ENCODE results near the gene UVRAG. TPM values are rescaled to one million over a fixed set of nuclear protein-coding genes. Genes with fewer than 3 reads are reported as not detected.

UVRAG gene
- total RNA-seq, 1 donor from 2014 or later: 27.6 TPM

DNA sequence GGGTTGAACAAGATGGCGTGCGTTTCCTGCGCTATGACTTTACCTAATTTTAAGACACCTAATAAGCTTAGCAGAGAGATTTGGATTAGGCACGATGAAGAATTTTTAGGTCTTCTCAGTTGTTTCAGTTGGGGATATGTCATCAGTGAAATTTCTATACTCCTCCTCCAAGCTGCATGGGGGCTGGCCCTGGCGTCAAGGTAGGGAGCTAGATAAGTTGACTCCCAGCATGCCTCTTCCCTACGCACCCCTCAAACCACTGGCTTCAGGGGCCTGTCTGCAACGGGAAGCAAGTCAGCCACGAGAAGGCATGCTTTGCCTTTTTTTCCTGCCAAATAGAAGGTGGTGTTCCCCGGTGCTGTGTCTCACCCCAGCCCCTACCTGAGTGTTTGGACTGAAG lies 33.2 kb upstream of the UVRAG start:
- no peak overlapping the region for H3K4me3 Mint-ChIP-seq
- no peaks in the 10 kb centered on the region for H3K4me1 Mint-ChIP-seq
- TF ChIP-seq, protein P1, sequence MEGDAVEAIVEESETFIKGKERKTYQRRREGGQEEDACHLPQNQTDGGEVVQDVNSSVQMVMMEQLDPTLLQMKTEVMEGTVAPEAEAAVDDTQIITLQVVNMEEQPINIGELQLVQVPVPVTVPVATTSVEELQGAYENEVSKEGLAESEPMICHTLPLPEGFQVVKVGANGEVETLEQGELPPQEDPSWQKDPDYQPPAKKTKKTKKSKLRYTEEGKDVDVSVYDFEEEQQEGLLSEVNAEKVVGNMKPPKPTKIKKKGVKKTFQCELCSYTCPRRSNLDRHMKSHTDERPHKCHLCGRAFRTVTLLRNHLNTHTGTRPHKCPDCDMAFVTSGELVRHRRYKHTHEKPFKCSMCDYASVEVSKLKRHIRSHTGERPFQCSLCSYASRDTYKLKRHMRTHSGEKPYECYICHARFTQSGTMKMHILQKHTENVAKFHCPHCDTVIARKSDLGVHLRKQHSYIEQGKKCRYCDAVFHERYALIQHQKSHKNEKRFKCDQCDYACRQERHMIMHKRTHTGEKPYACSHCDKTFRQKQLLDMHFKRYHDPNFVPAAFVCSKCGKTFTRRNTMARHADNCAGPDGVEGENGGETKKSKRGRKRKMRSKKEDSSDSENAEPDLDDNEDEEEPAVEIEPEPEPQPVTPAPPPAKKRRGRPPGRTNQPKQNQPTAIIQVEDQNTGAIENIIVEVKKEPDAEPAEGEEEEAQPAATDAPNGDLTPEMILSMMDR (IDR thresholded peaks at IDR 0.05; ENCODE audit: unreplicated experiment): no peak
- no peaks in the 10 kb centered on the region for H3K36me3 Mint-ChIP-seq
- no peak for DNase-seq (ENCODE audit: low spot score in 2 of 2, unreplicated experiment in 2 of 2)
- no peaks in the 10 kb centered on the region for H3K9me3 Mint-ChIP-seq
- H3K27ac Mint-ChIP-seq: no peak overlapping the region
- H3K27me3 Mint-ChIP-seq (ENCODE audit: low read depth): no peaks in the 10 kb centered on the region

DNA sequence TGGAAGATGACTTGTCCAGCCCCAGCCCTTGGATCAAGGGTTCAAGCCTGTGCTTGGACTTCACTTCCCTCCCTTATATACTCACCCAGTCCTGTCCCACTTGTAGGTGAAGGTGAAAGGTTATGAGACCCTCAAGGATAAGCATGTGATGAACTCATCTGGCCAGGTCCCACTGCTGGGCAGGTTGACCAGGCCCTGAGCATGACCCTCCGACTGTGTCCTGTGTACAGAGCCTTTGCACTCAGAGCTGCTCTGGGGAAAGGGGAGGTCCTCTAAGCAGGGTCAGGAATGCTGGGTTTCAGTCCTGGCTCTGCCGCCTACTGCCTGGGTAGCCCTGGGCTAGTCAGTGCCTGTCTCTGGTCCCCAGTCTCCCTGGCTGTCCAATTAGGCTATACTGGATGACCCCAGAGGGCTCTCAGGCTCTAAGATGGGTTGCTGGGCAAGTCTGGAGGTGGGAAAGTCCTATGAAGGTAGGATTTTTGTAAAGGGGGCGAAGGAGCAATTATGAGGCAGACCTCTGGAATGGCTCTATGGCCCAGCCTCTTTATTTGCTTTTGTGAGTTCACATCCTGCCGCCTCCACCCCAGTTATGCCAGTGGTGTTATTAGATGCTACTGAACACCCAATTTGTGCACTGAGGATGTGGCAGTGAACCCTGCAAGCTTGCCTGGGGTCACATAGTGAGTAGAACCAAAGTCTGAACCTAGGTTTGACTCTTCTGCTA lies 32.3 kb upstream of the UVRAG start:
- Mint-ChIP-seq H3K4me3 (no peak overlapping the region), H3K27ac (no peak overlapping the region)
- DNase-seq (ENCODE audit: low spot score in 2 of 2, unreplicated experiment in 2 of 2): no peak

DNA sequence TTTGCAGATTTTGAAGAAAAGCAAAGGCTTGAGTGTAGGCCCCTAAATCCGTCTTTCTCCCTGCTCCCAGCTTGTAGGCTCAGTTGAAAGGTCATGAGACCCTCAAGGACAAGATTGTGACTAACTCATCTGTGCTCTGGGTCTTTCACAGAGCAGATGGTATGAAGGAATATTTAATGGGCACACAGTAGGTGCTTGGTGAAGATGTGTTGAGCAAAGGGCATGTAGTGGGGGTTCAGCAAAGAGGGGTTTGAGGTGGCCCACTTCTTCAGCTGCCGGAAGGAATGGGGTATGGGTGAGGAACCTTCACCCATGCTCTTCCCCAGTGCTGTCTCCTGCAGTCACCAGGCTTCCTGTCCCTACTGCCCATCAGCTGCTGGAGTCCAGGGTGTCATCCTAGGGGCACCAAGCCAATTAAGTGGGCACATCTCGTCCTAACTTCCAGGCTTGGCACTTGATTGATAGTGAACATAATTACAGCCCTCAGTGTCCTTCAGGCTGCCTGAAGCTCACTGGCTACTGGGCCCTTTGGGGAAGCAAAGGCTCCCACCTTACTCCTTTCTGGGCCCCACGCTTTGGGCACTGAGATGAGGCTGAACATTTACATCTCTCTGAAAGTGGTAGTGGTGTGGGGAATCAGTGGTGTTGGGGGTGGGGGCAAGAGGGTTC lies 31.5 kb upstream of the UVRAG start:
- Mint-ChIP-seq H3K4me3 (no peak overlapping the region), H3K27ac (no peak overlapping the region), H3K9me3 (no peaks in the 10 kb centered on the region), H3K27me3 (ENCODE audit: low read depth) (no peaks in the 10 kb centered on the region), H3K36me3 (no peaks in the 10 kb centered on the region), H3K4me1 (no peaks in the 10 kb centered on the region)
- DNase-seq (ENCODE audit: low spot score in 2 of 2, unreplicated experiment in 2 of 2): no peak
- TF ChIP-seq, protein P1 (IDR thresholded peaks at IDR 0.05; ENCODE audit: unreplicated experiment): no peak

More for the DNA sequence above, 32.3 kb upstream of the UVRAG start:
- H3K4me1 Mint-ChIP-seq: no peaks in the 10 kb centered on the region
- H3K27me3 Mint-ChIP-seq (ENCODE audit: low read depth): no peaks in the 10 kb centered on the region
- no peaks in the 10 kb centered on the region for H3K36me3 Mint-ChIP-seq
- TF ChIP-seq, protein P1 (IDR thresholded peaks at IDR 0.05; ENCODE audit: unreplicated experiment): no peak
- no peaks in the 10 kb centered on the region for H3K9me3 Mint-ChIP-seq

DNA sequence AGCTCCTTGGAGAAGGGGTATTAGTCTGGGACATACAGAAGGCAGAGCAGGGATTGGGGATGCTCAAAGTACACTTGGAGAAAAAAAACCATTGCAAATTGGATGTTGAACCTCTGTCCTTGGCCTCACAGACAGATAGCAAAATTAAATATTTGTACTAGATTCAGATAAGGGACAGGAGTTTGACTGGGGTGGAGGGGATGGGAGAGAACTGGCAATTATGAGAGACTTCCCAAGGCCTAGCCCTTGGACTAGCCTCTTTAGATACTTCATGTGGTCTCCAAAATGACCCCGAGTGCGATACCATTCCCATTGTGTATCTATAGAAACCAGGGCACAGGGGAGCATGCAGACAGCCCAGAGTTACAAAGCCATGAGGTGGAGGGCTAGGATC lies 30.9 kb upstream of the UVRAG start:
- no peaks in the 10 kb centered on the region for H3K36me3 Mint-ChIP-seq
- no peaks in the 10 kb centered on the region for H3K4me1 Mint-ChIP-seq
- H3K4me3 Mint-ChIP-seq: no peak overlapping the region
- TF ChIP-seq, protein P1 (IDR thresholded peaks at IDR 0.05; ENCODE audit: unreplicated experiment): no peak
- H3K9me3 Mint-ChIP-seq: no peaks in the 10 kb centered on the region
- no peaks in the 10 kb centered on the region for H3K27me3 Mint-ChIP-seq (ENCODE audit: low read depth)
- H3K27ac Mint-ChIP-seq: no peak overlapping the region
- no peak for DNase-seq (ENCODE audit: low spot score in 2 of 2, unreplicated experiment in 2 of 2)

DNA sequence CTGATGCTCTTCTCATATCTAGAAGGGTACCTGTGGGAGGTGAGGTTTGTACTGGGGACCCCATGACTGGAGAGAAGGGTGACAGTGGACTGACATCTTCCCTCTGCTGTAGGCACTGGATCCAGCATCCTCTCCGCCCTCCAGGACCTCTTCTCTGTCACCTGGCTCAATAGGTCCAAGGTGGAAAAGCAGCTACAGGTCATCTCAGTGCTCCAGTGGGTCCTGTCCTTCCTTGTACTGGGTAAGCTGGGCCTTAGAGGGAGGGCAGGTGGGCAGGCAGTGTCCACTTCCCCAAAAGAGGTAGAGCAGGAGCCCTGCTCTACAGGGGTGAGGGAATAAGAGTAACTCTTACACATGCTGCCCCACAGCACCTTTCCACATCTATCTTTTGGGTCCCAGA lies 30.5 kb upstream of the UVRAG start:
- no peaks in the 10 kb centered on the region for H3K4me1 Mint-ChIP-seq
- no peaks in the 10 kb centered on the region for H3K27me3 Mint-ChIP-seq (ENCODE audit: low read depth)
- H3K9me3 Mint-ChIP-seq: no peaks in the 10 kb centered on the region
- no peak overlapping the region for H3K27ac Mint-ChIP-seq
- H3K4me3 Mint-ChIP-seq: no peak overlapping the region
- no peaks in the 10 kb centered on the region for H3K36me3 Mint-ChIP-seq
- TF ChIP-seq, protein P1 (IDR thresholded peaks at IDR 0.05; ENCODE audit: unreplicated experiment): no peak
- DNase-seq (ENCODE audit: low spot score in 2 of 2, unreplicated experiment in 2 of 2): no peak

Data from mesothelial cell of epicardium (in vitro differentiated cells).